ENCODE data around the gene CIPC.

GRCh38 chr14:77097700-77098528, at the start of gene CIPC:
- TF ChIP-seq CTCF (IDR thresholded peaks at IDR 0.05; ENCODE audit: insufficient read depth, low read length, poor library complexity, severe bottlenecking) (no peak), EZH2phosphoT487 (conservative IDR thresholded peaks at IDR 0.05; ENCODE audit: low read length) (no peak)

Measured in SU-DHL-6 (cell line).